ENCODE data around the gene EPHA8.

EPHA8 gene

GRCh38 chr1:22651941-22652856 is 88.9 kb downstream of the EPHA8 start:
- no peak for DNase-seq

GRCh38 chr1:22652881-22653316 is 89.6 kb downstream of the EPHA8 start, which contains the start of gene C1QB:
Gene C1QB (plus strand): TSS chr1:22653236. CDS start chr1:22659463, 6,227 bp downstream.
- DNase-seq = no peak
